ENCODE data around the gene FKBP2. TPM values are rescaled to one million over a fixed set of nuclear protein-coding genes. Genes with fewer than 3 reads are reported as not detected.

Gene FKBP2
- polyA plus RNA-seq, 1 donor (not counting 4 experiments of a cell fraction or from before 2014, with no cell fraction given) = 40.3 TPM

- no peak for FAIRE-seq
- TF ChIP-seq EZH2 (IDR thresholded peaks at IDR 0.05; ENCODE audit: low read length) (no peak), CTCF (optimal IDR thresholded peaks at IDR 0.05 in 1 of 3, IDR thresholded peaks at IDR 0.05 in 1 of 3, conservative IDR thresholded peaks at IDR 0.05 in 1 of 3; ENCODE audit: extremely low read depth in 1 of 3, insufficient read depth in 2 of 3, low read length in 3 of 3) (no peak)
- Histone ChIP-seq H3K27me3 (ENCODE audit: control insufficient read depth, extremely low read depth, insufficient read depth, low read length) (no peaks in the 10 kb centered on the region), H3K4me1 (ENCODE audit: control insufficient read depth, extremely low read depth, insufficient read depth, low read length) (peaks cover 43% of the 10 kb centered on the region), H3K79me2 (ENCODE audit: control insufficient read depth, insufficient read depth, low read length) (peaks cover 5% of the 10 kb centered on the region), H3K4me2 (ENCODE audit: control insufficient read depth, extremely low read depth, insufficient read depth, low read depth, low read length) (peak overlapping the region; percentile 32), H3K27ac (ENCODE audit: control insufficient read depth, insufficient read depth, low read length) (no peak overlapping the region), H2AFZ (ENCODE audit: control insufficient read depth, low read length) (no peak overlapping the region), H4K20me1 (ENCODE audit: control insufficient read depth, extremely low read depth, insufficient read depth, low read length) (no peaks in the 10 kb centered on the region), H3K4me3 (ENCODE audit: control insufficient read depth in 2 of 3, extremely low read depth in 1 of 3, insufficient read depth in 2 of 3, low read depth in 1 of 3, low read length in 3 of 3) (no peak overlapping the region), H3K9me1 (ENCODE audit: control insufficient read depth, extremely low read depth, insufficient read depth, low read length) (peaks cover 2% of the 10 kb centered on the region), H3K9ac (ENCODE audit: control insufficient read depth, extremely low read depth, insufficient read depth, low read length) (no peak overlapping the region), H3K9me3 (ENCODE audit: control insufficient read depth, low read depth, low read length) (no peaks in the 10 kb centered on the region), H3K36me3 (ENCODE audit: control insufficient read depth in 2 of 2, extremely low read depth in 1 of 2, insufficient read depth in 2 of 2, low read length in 2 of 2) (peaks cover 8 to 23% of the 10 kb centered on the region in 2 experiments)
- dilution Hi-C loops (cut with MboI; ENCODE audit: extremely low pct_ligation_motif_present, low sequenced_read_pairs) = no loop called here
- DNase-seq (ENCODE audit: low read depth, low spot score) = no peak
These were observed 3.4 kb upstream of the FKBP2 start for GRCh38 chr11:64237484-64237951.

GRCh38 chr11:64238076-64238475 lies 2.8 kb upstream of the FKBP2 start:
- no peak overlapping the region for H3K4me2 ChIP-seq (ENCODE audit: control insufficient read depth, extremely low read depth, insufficient read depth, low read depth, low read length)
- no peaks in the 10 kb centered on the region for H3K9me3 ChIP-seq (ENCODE audit: control insufficient read depth, low read depth, low read length)
- no peaks in the 10 kb centered on the region for H4K20me1 ChIP-seq (ENCODE audit: control insufficient read depth, extremely low read depth, insufficient read depth, low read length)
- H3K27me3 ChIP-seq (ENCODE audit: control insufficient read depth, extremely low read depth, insufficient read depth, low read length) = no peaks in the 10 kb centered on the region
- TF ChIP-seq EZH2 (IDR thresholded peaks at IDR 0.05; ENCODE audit: low read length) = no peak
- no peak for TF ChIP-seq CTCF (optimal IDR thresholded peaks at IDR 0.05 in 1 of 3, IDR thresholded peaks at IDR 0.05 in 1 of 3, conservative IDR thresholded peaks at IDR 0.05 in 1 of 3; ENCODE audit: extremely low read depth in 1 of 3, insufficient read depth in 2 of 3, low read length in 3 of 3)
- H3K9me1 ChIP-seq (ENCODE audit: control insufficient read depth, extremely low read depth, insufficient read depth, low read length) = no peaks in the 10 kb centered on the region
- H3K4me3 ChIP-seq (ENCODE audit: control insufficient read depth in 2 of 3, extremely low read depth in 1 of 3, insufficient read depth in 2 of 3, low read depth in 1 of 3, low read length in 3 of 3) = no peak overlapping the region
- FAIRE-seq (no peak), DNase-seq (ENCODE audit: low read depth, low spot score) (no peak)
- peaks cover 6% of the 10 kb centered on the region for H3K79me2 ChIP-seq (ENCODE audit: control insufficient read depth, insufficient read depth, low read length)
- peaks cover 45% of the 10 kb centered on the region for H3K4me1 ChIP-seq (ENCODE audit: control insufficient read depth, extremely low read depth, insufficient read depth, low read length)
- dilution Hi-C loops (cut with MboI; ENCODE audit: extremely low pct_ligation_motif_present, low sequenced_read_pairs) = no loop called here
- H3K36me3 ChIP-seq (ENCODE audit: control insufficient read depth in 2 of 2, extremely low read depth in 1 of 2, insufficient read depth in 2 of 2, low read length in 2 of 2) = peaks cover 9 to 23% of the 10 kb centered on the region in 2 experiments
- no peak overlapping the region for H3K9ac ChIP-seq (ENCODE audit: control insufficient read depth, extremely low read depth, insufficient read depth, low read length)
- no peak overlapping the region for H3K27ac ChIP-seq (ENCODE audit: control insufficient read depth, insufficient read depth, low read length)
- H2AFZ ChIP-seq (ENCODE audit: control insufficient read depth, low read length) = no peak overlapping the region

All from keratinocyte (primary cell).